Measurements from ENCODE around the gene TNNT3.

Gene TNNT3

GRCh38 chr11:1894759-1895158 lies 24.7 kb upstream of the TNNT3 start:
- no peak for DNase-seq (ENCODE audit: low read depth in 1 of 2, low spot score in 1 of 2)

GRCh38 chr11:1896468-1896867 lies 23.0 kb upstream of the TNNT3 start:
- DNase-seq (ENCODE audit: low read depth in 1 of 2, low spot score in 1 of 2) = no peak

GRCh38 chr11:1896923-1897322 lies 22.6 kb upstream of the TNNT3 start:
- DNase-seq (ENCODE audit: low read depth in 1 of 2, low spot score in 1 of 2) = no peak

GRCh38 chr11:1899090-1899489 lies 20.4 kb upstream of the TNNT3 start:
- no peak for DNase-seq (ENCODE audit: low read depth in 1 of 2, low spot score in 1 of 2)

GRCh38 chr11:1899686-1900085 lies 19.8 kb upstream of the TNNT3 start:
- no peak for DNase-seq (ENCODE audit: low read depth in 1 of 2, low spot score in 1 of 2)

- DNase-seq (ENCODE audit: low read depth in 1 of 2, low spot score in 1 of 2) = no peak
These were observed 13.3 kb upstream of the TNNT3 start for GRCh38 chr11:1906181-1906580.

- no peak for DNase-seq (ENCODE audit: low read depth in 1 of 2, low spot score in 1 of 2)
These were observed 12.7 kb upstream of the TNNT3 start for GRCh38 chr11:1906611-1907423.

- DNase-seq (ENCODE audit: low read depth in 1 of 2, low spot score in 1 of 2) = no peak
These were observed 10.9 kb upstream of the TNNT3 start for GRCh38 chr11:1908618-1909017.

- DNase-seq (ENCODE audit: low read depth in 1 of 2, low spot score in 1 of 2) = no peak
These were observed 10.0 kb upstream of the TNNT3 start for GRCh38 chr11:1909524-1909923.

GRCh38 chr11:1912289-1912878 lies 7.1 kb upstream of the TNNT3 start:
- no peak for DNase-seq (ENCODE audit: low read depth in 1 of 2, low spot score in 1 of 2)

- DNase-seq (ENCODE audit: low read depth in 1 of 2, low spot score in 1 of 2) = no peak
These were observed 6.0 kb upstream of the TNNT3 start for GRCh38 chr11:1913271-1914060.

GRCh38 chr11:1915795-1916131 lies 3.7 kb upstream of the TNNT3 start:
- DNase-seq (ENCODE audit: low read depth in 1 of 2, low spot score in 1 of 2) = no peak

GRCh38 chr11:1916132-1916985 lies 3.1 kb upstream of the TNNT3 start:
- DNase-seq (ENCODE audit: low read depth in 1 of 2, low spot score in 1 of 2) = no peak

GRCh38 chr11:1916986-1917522 lies 2.4 kb upstream of the TNNT3 start:
- DNase-seq (ENCODE audit: low read depth in 1 of 2, low spot score in 1 of 2) = no peak

GRCh38 chr11:1917523-1918435 lies 1.7 kb upstream of the TNNT3 start:
- DNase-seq (ENCODE audit: low read depth in 1 of 2, low spot score in 1 of 2) = no peak

GRCh38 chr11:1918436-1919315 lies 827 bp upstream of the TNNT3 start:
- DNase-seq (ENCODE audit: low read depth in 1 of 2, low spot score in 1 of 2) = no peak

GRCh38 chr11:1920128-1920908 lies 815 bp downstream of the TNNT3 start:
- DNase-seq (ENCODE audit: low read depth in 1 of 2, low spot score in 1 of 2) = no peak

GRCh38 chr11:1920909-1921573 lies 1.5 kb downstream of the TNNT3 start:
- no peak for DNase-seq (ENCODE audit: low read depth in 1 of 2, low spot score in 1 of 2)
